Left cardiac atrium (tissue), 4 donors: ENCODE results near the gene RIOK3. TPM values are rescaled to one million over a fixed set of nuclear protein-coding genes. Genes with fewer than 3 reads are reported as not detected.
"Not testable (repeated sequence)": the region's sequence is repeated elsewhere in the genome, so short reads cannot be mapped to it uniquely, and the experiment has no call there.

ENCODE experiments used
- ATAC-seq, 2 donors: fragments of 200-7000 bp; cut with Tn5 transposase; one replicate each; pipeline ENCODE4 v1.9.1; 2020; ENCODE audit warnings: mild to moderate bottlenecking in 2 of 2, moderate library complexity in 2 of 2
- DNase-seq: peaks from one replicate; pipeline ENCODE4 v3.0.0-alpha.2; 2020
- intact Hi-C, 2 donors: fragments of 100-400 bp; cut with DNase I; formaldehyde crosslinking; loops; one replicate each; pipeline versions ENCODE4 v1.14.1 to v1.15.1; 2022 to 2023
- total RNA-seq, 2 donors: library from RNA; stranded (reverse); fragmentation: NEBNext Ultra II Directional; extraction: Animal tissue kit (Norgen Biotek cat#: 25700); gene quantifications; one replicate each; pipeline ENCODE4 v1.2.1, GENCODE V29; 2021
- donor health status: DM: no; HTN: yes; CAD: no.
- donor health status: DM: no; HTN: yes; CAD: no; lungs with severe emphysema.
- donor health status: DM: yes; HTN: yes; CAD: no.
- donor health status: Dilated cardiomyopathy.

RIOK3 gene
- total RNA-seq, 2 donors from 2014 or later, result 42.4 to 49.1 TPM

DNA sequence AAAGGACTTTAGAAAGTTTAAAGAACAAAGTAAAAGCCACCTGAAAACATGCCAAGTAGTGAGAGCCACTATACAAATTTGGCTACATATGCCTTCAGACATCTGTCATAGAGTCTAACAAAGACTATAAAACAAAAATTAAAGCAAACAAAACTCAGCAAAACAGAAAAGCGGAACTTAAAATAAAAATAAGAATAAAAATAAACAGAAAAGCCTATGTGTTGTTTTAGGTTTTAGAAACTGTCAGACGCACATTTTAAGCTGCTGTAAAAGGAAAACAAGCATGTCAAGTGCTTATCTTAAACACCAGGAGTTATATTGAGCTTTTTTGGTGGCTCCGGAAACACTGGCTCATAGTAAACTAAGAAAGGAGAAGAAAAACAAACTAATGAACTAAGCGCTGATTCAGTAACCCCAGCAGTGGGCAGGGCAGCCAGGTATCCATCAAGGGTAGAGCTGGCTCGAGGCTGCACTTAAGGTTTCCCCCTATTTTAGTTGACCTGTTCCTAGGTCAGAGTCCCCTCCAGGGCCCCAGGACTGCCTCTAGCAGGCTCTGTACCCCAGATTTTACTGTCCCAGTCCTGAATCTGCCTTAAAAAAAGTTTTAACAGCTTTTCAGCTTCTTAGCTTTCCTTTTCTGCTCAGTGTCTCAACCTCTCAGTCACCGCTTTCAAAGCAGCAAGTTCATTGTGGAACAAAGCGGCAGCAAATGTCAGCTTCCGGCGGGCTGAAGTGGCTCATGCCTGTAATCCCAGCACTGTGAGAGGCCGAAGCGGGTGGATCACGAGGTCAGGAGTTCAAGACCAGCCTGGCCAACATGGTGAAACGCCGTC is 34.9 kb downstream of the RIOK3 start:
- peak in 1 of 2 donors; percentile 42 for ATAC-seq
- intact Hi-C loops, result no loop called here
- DNase-seq, result no peak

DNA sequence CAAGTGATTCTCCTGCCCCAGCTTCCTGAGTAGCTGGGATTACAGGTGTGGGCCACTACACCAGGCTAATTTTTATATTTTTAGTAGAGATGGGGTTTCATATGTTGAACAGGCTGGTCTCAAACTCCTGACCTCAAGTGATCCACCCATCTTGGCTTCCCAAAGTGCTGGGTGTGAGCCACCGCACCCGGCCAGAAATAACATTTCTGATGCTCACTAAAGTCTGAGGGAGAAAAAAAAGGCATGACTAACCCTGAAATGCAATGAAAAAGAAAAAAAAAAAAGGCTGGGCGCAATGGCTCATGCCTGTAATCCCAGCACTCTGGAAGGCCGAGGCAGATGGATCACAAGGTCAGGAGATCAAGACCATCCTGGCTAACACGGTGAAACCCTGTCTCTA is 36.5 kb downstream of the RIOK3 start:
- intact Hi-C loops, DNase-seq: not testable (repeated sequence)
- peak in 1 of 2 donors; percentile 41 for ATAC-seq

DNA sequence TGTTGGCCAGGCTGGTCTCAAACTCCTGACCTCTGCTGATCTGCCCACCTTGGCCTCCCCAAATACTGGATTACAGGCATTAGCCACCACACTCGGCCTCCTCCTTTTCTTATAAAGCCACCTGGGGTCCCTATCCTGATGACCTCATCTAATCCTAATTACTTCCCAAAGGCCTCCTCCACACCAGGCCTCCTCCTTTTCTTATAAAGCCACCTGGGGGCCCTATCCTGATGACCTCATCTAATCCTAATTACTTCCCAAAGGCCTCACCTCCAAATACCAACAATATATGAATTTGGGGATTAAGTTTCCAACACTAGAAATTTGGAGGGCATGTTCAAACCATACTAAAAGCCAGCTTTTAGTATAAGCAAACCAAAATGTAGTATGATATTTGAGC is 40.6 kb downstream of the RIOK3 start:
- DNase-seq (no peak), ATAC-seq (no peak)
- intact Hi-C loops, result no loop called here

DNA sequence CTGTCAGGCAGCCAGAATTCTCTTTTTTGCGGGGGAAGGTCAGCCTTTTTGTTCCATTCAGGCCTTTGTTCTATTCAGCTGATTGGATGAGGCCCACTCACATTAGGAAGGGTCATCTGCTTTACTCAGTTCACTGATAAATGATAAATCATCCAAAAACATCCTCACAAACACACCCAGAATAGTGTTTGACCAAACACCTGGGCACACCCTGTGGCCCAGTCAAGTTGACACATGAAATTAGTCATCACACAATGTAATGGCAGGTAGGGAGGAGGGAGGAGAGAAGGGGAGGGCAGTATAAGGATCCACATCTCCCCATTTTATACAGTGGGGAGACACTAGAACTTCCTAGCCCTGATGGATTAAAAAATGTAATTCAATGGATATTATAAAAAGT is 41.9 kb downstream of the RIOK3 start:
- intact Hi-C loops, result loop anchor here in 1 of 2 donors (5.0 kb wide), 1 partner anchor 38 kb away; no protein-coding TSS in a partner anchor
- DNase-seq, result no peak
- no peak for ATAC-seq

DNA sequence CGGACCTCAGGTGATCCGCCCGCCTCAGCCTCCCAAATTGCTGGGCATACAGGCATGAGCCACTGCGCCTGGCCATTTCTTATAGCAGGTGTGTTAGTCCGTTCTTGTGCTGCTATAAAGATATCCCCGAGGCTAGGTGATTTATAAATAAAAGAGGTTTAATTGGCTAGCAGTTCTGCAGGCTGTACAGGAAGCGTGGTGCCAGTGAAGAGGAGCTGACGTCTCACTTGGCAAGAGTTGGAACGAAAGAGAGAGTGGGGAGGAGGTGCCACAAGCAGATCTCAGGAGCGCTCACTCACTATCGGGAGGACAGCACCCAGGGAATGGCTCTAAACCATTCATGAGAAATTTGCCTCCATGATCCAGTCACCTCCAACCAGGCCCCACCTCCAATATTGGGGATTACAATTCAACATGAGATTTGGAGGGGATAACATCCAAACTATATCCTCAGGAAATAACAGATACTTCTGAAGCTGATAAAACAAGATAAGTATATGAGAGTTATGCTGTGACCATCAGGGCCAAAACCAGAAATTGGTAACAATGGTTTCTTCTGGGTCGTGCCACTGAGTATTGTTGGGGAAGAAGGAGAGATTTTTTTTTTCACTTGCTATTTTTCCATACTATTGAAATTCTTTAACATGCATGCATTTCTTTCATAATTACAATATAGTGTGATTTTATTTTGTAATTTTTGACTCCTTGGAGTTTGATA is 42.8 kb downstream of the RIOK3 start:
- intact Hi-C loops, result loop anchor here in 1 of 2 donors (5.0 kb wide), 1 partner anchor 39 kb away; no protein-coding TSS in a partner anchor
- DNase-seq, result peak; percentile 46
- ATAC-seq, result peak; percentile 83 to 91

DNA sequence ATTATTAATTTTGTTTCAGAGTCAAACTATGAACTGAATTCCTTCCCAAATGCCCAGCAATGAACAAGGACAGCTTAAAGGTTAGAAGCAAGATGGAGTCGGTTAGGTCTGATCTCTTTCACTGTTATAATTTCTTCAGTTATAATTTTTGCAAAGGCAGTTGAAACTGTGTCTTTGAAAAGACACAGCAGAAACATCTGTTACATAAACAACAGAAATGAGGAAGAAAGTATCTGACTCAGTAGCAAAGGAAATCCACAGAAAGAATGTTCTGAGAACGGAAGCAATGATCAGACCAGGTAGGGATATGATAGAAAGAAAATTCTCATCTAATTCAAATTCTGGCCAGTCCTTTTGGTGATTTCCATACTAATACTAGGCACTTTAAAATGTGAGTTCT is 45.0 kb downstream of the RIOK3 start:
- intact Hi-C loops, result loop anchor here in 1 of 2 donors (5.0 kb wide), 1 partner anchor 41 kb away; no protein-coding TSS in a partner anchor
- ATAC-seq (no peak), DNase-seq (no peak)

DNA sequence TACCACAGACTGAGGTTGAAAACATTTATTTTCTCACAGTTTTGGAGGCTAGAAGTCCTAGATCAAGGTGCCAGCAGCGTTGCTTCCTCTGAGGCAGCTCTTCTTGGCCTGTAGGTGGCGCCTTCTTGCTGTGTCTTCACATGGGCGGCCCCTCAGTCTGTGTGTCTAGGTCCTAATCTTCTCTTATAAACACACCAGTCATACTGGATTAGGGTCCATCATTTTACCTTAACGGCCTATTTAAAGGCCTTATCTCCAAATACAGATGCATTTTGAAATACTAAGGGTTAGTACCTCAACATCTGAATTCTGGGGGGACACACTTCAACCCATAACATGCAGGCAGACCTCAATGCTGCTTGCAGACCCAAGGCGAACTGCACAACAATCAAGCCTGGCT is 45.8 kb downstream of the RIOK3 start:
- no peak for ATAC-seq
- peak; percentile 72 for DNase-seq
- intact Hi-C loops, result loop anchor here in 1 of 2 donors (5.0 kb wide), 1 partner anchor 42 kb away; no protein-coding TSS in a partner anchor

DNA sequence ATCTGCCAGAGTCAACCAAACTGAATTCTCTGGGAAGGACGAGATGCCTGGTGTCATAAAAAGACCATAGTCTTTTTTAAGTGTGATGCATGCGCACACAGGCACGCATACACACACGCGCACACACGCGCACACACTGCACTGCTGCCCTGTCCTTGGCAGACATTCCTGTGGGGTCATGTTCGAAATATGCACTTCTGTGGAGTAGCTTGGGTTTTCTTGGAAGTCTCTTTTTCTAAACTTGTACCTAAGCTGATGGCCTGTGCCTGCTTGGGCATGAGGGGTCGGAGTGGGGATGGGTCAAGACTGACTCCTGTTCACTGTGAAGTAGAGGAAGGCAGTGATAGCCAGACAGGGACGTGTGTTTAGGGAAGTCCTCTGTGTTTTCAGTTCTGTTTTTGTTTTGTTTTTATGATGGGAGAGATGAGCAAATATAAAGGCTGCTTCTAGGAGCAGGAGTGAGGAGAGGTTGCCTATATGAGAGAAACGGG is 46.2 kb downstream of the RIOK3 start:
- ATAC-seq (no peak), DNase-seq (no peak)
- intact Hi-C loops, result loop anchor here in 1 of 2 donors (5.0 kb wide), 1 partner anchor 42 kb away; no protein-coding TSS in a partner anchor

DNA sequence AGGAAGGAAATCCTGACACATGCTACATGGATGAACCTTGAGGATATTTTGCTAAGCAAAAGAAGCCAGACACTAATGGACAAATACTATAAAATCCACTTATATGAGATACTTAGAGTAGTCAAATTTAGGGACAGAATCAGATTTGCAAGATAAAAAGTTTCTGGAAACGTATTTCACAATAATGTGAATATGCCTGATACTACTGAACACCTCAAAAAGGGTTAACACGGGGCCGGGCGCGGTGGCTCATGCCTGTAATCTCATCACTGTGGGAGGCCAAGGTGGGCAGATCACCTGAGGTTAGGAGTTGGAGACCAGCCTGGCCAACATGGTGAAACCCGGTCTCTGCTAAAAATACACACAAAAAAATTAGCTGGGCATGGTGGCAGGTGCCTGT is 48.5 kb downstream of the RIOK3 start:
- intact Hi-C loops, result loop anchor here in 1 of 2 donors (5.0 kb wide), 1 partner anchor 86 kb away; the partner anchor contains the start of gene NPC1

DNA sequence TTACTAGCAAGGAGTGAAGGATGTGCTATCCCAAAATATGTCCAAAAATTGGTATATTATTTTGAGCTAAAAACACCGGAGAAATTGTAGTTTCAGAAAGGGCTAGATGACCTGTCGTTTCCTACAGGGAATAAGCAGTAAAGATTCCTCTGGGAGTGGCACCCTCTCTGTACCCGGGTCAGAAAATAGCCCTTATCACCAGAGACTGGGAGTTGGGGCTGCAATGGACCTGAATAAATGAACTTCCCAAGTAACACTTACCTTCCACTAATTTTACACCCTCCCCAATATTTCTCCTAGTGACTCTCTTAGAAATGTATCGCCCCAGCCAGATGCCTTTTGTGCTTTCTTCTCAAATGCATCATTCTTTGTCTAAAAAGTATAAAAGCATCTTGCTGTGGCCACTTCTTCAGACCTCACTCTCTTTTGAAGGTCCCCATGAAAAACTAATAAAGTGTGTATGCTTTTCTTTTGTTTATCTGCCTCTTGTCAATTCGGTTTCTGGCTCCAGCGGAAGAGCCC is 49.5 kb downstream of the RIOK3 start:
- DNase-seq, result no peak
- ATAC-seq, result no peak
- intact Hi-C loops, result loop anchor here in 1 of 2 donors (5.0 kb wide), 1 partner anchor 85 kb away; the partner anchor contains the start of gene NPC1

More for the DNA sequence above, 48.5 kb downstream of the RIOK3 start:
- no peak for ATAC-seq
- no peak for DNase-seq

DNA sequence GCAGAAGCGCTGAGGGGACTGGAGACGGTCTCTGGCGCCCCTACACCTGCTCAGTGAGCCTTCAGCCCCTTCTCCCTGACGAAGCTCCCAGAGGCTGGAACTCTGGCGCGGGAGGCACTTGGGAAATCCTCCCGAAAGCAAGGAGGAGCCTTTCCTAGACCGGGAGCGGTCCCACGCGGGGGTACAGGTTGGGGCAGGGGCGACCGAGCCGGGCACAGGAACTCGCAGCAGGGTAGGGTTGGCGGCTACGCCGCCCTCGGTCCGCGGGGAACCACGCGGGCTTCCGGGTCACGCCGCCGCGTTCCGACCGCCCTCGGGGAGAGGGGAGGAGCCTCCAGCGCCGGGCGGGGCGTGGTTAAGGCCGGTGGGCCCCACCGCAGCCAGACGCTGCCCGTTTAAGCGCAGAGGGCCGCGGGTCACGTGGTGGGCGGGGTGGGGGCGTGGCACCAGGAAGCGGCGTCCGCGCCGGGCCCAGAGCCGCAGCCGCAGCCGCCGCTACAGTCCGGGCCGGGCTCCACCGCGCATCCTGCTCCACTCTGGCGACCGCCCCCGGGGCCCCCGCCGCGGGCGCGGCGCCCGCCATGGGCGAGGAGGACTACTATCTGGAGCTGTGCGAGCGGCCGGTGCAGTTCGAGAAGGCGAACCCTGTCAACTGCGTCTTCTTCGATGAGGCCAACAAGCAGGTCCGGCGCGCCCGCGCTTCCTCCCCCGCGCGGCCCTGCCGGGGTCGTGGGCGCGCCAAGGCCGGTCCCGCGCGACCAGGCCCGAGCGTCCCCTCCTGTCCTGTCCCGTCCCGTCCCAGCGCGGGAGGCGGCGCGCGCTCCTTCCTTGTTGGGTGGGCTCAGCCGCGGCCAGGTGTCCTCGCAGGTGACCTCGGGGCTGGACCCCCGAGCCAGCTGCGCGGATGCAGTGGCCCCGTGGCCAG is 50.2 kb downstream of the RIOK3 start, which contains the start of gene RMC1:
Gene RMC1, plus strand, starts transcription at position 474 of the 925 bp plus-strand sequence. Its CDS starts 108 bp downstream, at position 582.
- DNase-seq (peak; percentile 98), ATAC-seq (peak; percentile 98)
- intact Hi-C loops, result loop anchor here in 1 of 2 donors (5.0 kb wide), 1 partner anchor 84 kb away; the partner anchor contains the start of gene NPC1

DNA sequence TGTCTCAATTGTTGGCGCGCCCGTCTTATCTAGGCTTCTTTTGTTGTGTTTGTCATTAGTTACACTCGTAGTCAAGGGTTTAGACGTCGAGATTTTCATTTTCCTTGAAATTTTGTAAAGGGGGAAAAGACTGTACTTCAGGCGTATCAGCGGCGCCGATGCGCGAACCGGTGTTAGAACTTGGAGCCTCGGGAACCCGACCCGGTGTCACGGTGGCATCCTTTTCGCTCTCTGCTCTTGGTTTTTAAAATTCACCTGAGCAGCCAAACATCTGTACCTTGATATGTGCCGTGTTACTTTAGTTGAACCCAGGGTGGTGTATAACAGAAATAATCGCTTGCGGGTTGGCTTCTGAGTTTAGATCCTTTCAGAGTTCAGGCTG is 50.9 kb downstream of the RIOK3 start:
- intact Hi-C loops, result loop anchor here in 1 of 2 donors (5.0 kb wide), 1 partner anchor 83 kb away; the partner anchor contains the start of gene NPC1
- DNase-seq, result no peak
- ATAC-seq, result no peak

DNA sequence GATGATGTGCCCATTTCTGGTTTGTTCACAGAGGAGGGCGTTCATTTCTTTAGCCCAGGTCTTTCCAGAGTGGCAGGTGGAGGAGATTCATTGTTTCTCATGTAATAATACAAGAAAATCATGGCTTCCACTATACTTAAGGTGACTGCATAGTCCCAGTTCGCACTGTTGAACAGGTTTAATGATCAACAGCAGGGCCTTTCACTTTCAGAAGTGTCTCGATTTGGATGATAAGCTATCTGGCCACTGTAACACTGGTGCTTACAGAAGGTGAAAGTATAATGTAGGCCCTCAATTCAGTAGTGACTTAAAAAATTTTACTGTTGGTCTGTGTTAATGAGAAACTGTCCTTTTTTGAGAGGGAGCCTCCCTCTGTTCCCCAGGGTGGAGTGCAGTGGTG is 51.6 kb downstream of the RIOK3 start:
- no peak for ATAC-seq
- no peak for DNase-seq
- intact Hi-C loops, result loop anchor here in 1 of 2 donors (5.0 kb wide), 2 partner anchors 63 to 83 kb away; partner anchors contain the start of gene NPC1

DNA sequence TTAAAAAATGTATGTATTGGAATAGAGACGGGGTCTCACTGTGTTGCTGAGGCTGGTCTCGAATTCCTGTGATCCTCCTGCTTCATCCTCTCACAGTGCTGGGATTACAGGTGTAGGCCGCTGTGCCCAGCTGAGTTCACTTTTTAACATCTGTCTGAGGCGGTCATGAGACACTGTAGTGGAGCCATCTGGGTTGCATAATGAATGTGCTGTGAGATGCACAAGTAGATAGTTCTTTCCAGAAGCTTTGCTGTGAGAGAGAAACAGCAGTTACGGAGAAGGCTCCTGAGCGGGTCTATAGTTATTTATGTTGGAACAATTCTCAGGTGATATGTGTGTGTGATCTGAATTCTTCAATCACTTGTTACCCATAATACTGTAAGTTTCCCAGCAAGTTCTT is 53.3 kb downstream of the RIOK3 start:
- intact Hi-C loops, result loop anchor here in 1 of 2 donors (5.0 kb wide), 1 partner anchor 61 kb away; no protein-coding TSS in a partner anchor
- DNase-seq (no peak), ATAC-seq (no peak)

DNA sequence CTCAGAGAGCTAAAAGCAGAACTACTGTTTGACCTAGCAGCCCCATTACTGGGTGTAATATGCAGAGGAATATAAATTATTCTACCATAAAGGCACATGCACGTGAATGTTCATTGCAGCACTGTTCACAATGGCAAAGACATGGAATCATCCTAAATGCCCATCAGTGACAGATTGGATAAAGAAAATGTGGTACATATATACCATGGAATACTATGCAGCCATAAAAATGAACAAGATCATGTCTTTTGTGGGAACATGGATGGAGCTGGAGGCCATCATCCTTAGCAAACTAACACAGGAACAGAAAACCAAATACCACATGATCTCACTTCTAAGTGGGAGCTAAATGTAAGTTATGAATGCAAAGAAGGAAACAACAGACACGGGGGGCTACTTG is 57.8 kb downstream of the RIOK3 start:
- DNase-seq, intact Hi-C loops, ATAC-seq: not testable (repeated sequence)

DNA sequence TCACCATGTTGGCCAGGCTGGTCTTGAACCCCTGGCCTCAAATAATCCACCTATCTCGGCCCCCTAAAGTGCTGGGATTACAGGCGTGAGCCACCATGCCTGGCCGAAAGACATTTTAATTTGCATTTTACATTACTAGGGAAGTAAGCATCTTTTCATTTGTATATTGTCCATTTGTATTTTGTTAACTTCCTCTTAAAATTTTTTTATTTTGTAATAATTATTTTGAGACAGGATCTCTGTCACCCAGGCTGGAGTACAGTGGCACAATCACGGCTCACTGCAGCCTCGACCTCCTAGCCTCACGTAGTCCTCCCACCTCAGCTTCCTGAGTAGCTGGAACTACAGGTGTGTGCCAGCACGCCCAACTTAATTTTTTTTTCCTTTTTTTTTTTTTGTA is 59.1 kb downstream of the RIOK3 start:
- DNase-seq, ATAC-seq, intact Hi-C loops: not testable (repeated sequence)

DNA sequence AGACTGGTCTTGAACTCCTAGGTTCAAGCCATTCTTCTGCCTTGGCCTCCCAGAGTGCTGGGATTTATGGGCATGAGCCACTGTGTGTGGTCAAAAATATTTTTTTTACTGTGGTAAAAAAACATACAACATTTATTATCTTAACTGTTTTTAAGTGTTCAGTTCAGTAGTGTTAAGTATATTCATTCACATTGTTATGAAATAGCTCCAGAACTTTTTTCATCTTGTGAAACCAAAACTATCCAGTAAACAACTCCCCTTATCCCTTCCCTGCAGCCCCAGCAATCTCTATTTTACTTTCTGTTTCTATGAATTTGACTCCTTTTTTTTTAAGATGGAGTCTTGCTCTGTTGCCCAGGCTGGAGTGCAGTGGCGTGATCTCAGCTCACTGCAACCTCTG is 59.6 kb downstream of the RIOK3 start:
- DNase-seq (no peak), ATAC-seq (no peak)
- intact Hi-C loops, result no loop called here
